ENCODE results near the gene ARFRP1.
A peak's percentile ranks its signal among the peaks of the same experiment; 100 is the strongest.

The ARFRP1 gene

DNA sequence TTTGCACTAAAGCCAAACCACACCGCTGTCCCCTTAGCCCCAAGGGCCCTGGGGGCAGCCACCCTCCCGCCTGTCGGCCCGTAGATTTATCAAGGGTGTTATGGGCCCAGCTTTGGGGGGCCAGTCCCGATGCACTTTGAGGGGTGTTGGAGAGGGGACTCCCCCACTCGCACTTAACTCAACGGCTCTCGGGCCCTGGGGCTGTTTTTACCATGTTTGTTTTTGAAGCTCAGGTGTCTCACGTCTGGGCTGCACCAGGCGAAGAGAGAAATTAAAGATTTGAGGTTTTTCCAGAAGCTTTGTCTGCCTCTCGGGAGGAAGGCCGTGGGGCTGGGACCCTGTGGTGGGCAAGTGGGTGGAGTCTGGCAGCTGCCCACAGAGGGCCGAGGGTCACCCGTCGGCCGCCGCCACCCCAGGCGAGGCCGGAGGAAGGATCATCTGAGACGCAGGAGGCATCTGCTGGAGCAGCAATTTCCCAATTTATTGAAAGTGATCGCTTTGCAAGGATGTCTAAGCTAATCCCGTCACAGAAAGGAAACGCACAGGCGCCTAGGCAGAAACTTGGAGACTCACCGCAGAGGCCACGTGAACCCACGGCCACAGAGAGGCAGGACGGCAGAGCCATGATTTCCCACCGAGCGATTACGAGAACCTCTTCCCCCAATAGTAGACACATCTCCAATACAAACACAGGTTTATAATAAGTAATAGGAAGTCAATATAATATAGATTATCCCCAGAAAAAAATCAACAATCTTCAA, 35.6 kb upstream of the ARFRP1 start:
- no peak for DNase-seq (ENCODE audit: low spot score)

DNA sequence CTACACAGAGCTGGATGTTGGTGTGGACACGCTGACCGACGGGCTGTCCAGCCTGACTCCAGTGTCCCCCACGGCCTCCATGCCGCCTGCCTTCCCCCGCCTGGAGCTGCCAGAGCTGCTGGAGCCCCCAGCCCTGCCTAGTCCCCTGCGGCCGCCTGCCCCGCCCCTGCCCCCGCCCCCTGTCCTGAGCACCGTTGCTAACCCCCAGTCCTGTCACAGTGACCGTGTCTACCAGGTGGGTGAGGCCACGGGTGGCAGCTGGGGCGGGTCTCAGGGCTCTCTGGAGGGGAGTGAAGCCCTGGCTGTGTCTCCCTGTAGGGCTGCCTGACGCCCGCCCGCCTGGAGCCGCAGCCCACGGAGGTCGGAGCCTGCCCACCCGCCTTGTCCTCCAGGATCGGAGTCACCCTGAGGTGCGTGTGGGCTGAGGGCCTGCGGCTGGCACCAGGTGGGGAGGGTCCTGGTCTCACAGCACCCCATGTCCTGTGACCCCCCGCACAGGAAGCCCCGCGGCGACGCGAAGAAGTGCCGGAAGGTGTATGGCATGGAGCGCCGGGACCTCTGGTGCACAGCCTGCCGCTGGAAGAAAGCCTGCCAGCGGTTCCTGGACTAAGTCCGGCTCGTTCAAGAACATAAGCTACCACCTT, 34.7 kb upstream of the ARFRP1 start:
- DNase-seq (ENCODE audit: low spot score) = no peak

DNA sequence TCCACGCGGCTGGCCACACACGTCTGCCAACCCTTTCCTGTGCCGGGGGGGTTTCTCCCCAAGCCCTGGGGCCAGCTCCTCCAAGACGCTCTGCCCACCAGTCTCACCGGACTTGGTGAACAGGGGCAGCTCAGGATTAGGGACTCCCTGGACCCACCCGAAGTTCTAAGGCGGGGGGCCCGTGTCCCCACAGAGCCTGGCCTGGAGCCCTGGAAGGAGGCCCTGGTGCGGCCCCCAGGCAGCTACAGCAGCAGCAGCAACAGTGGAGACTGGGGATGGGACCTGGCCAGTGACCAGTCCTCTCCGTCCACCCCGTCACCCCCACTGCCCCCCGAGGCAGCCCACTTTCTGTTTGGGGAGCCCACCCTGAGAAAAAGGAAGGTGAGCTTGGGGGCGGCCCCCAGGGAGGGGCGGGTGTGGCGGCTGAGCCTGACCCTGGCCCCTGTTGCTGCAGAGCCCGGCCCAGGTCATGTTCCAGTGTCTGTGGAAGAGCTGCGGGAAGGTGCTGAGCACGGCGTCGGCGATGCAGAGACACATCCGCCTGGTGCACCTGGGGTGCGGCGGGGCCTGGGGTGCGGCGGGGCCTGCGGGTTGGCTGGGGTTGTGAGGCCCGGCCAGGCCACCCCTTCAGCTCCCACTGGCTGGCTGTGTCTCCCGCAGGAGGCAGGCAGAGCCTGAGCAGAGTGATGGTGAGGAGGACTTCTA, 34.1 kb upstream of the ARFRP1 start:
- DNase-seq (ENCODE audit: low spot score) = no peak

DNA sequence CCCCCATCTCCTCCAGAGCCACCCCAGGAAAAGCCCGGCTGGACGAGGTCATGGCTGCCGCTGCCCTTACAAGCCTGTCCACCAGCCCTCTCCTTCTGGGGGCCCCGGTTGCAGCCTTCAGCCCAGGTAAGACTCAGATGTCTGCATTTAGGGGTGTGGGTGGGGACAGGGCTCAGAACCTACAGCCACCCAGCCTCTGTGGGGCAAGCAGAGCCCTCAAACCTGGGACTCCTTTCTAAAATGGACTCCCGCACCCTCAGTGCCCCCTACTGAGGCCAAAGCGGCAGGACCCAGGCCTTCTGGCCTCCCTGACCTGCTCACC, 33.5 kb upstream of the ARFRP1 start:
- DNase-seq (ENCODE audit: low spot score) = no peak

DNA sequence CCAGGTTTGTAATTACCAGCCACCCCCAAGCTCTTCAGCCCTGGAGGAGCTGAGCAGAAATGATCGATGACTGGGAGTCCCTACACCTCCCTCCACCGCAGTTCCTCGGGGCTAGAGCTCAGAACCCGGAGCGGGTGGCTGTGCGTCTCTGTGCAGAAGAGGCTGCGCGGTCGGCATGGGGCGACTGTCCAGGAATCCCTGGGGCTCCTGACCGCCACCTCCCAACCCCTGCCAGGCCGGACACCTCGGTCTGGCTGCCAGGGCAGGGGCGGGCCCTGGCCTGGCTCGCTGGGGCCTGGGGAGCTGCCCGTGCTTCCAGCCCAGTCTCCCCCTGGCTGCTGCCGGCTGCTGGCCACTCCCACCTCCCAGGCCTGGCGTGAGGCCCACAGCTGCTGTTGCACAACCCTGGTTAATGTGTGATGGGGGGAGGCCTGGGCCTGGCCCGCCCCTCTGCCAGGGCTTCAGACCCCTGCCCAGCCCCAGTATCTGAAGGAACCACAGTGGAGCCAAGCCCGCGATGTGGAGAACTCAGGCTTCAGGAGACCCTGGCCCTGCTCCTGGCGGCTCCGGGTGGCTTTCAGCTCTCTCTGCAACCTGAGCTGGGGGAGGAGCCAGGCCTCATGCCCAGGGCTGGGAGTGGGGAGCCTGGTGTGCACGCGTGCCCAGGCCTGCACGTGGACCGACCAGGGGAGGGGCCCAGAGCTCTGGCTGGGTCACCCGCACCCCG, 33.0 kb upstream of the ARFRP1 start:
- peak; percentile 85 for DNase-seq (ENCODE audit: low spot score)

DNA sequence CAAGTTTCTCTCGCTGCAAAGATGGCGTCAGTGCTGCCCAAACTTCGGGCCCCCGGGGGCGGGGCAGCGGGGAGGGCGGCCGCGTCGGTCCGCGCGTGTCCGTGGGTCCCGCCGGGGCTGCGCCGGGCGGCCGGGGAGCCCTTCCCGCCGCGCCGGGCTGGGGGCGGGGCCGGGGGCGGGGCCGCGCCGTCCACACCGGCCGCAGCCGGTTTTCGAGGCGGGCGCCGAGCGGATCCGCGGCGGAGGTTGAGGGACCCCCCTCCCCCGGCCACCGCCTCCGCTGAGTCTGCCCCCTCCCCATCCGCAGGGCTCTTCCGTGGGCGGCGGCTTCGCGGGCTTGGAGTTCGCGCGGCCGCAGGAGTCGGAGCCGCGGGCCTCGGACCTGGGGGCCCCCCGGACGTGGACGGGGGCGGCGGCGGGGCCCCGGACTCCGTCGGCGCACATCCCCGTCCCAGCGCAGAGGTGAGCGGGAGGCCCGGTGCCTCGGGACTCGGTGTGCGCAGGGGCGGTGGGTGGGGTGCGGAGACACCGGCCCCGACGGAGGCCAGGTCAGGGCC, 32.4 kb upstream of the ARFRP1 start:
- no peak for DNase-seq (ENCODE audit: low spot score)

DNA sequence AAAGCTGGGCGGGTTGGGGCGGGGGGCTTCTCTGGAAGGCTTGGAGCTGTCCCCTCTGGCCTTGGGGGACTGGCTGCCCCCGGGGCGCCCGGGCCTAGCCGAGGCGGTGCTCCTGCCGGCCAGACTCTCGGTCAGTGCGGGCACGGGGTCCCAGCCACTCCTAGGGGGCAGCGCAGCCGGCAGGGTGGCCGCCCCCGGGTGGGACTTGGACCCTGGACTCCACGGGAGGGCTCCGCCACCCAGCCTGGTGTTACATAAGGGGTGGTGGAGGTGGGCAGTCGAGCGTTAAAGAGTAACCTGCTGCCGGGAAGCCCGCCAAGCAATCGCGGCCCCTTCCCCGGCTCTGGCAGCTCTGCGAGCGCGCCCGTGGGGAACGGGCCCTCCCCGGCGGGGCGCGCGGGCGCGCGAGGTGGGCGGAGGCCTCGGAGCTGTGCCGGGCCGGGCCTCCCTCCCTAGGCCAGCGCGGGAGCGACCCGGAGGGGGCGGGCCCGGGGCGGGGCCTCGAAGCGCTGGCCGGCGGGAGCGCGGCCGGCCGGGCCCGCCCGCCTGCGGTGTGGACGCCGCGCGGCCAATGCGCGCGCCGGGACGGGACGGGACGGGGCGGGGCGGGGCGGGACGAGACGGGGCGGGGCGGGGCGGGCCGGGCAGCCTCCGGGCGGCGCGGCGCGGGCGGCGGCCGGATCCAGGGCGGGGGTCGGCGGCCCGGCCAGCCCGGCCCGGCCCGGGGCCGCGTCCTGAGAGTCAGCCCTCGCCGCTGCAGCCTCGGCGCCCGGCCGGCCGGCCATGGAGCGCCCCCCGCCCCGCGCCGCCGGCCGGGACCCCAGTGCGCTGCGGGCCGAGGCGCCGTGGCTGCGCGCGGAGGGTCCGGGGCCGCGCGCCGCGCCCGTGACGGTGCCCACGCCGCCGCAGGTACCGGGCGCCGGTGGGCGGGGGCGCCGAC, 31.6 kb upstream of the ARFRP1 start, which contains the start of gene SLC2A4RG:
Gene SLC2A4RG, plus strand, starts transcription at position 647 of the 940 bp plus-strand sequence. Its CDS starts 137 bp downstream, at position 784.
- DNase-seq (ENCODE audit: low spot score) = peak; percentile 89

DNA sequence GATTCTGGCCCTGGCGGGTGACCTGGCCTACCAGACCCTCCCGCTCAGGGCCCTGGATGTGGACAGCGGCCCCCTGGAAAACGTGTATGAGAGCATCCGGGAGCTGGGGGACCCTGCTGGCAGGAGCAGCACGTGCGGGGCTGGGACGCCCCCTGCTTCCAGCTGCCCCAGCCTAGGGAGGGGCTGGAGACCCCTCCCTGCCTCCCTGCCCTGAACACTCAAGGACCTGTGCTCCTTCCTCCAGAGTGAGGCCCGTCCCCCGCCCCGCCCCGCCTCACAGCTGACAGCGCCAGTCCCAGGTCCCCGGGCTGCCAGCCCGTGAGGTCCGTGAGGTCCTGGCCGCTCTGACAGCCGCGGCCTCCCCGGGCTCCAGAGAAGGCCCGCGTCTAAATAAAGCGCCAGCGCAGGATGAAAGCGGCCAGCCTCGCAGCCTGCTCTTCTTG, 30.9 kb upstream of the ARFRP1 start:
- DNase-seq (ENCODE audit: low spot score) = no peak

DNA sequence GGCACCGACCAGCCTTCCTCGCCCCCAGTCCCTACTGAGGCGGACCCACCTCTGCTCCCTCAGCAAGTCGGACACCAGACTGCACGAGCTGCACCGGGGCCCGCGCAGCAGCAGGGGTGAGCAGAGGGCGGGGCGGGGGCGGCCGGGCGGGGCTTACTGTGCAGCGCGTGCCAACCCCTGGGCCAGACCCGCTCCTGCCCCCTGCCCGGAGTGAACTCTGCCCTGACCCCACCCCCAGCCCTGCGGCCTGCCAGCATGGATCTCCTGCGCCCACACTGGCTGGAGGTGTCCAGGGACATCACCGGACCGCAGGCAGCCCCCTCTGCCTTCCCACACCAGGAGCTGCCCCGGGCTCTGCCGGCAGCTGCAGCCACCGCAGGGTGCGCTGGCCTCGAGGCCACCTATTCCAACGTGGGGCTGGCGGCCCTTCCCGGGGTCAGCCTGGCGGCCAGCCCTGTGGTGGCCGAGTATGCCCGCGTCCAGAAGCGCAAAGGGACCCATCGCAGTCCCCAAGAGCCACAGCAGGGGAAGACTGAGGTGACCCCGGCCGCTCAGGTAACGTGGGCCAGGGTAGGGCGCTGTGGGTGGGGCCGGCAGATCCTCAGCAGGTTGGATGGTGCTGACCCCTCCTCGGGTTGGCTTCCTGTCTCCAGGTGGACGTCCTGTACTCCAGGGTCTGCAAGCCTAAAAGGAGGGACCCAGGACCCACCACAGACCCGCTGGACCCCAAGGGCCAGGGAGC, 30.3 kb upstream of the ARFRP1 start:
- no peak for DNase-seq (ENCODE audit: low spot score)

DNA sequence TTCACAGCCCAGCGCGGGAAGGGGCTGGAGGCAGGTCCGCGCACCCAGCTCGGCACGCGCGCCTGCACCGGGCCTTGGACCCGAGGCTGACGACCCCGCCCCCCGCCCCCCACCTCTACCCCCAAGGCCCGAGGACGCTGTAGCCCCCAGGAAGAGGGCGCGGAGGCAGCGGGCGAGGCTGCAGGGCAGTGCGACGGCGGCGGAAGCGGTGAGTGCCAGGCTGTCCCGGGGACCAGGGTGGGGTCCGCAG, 29.8 kb upstream of the ARFRP1 start:
- DNase-seq (ENCODE audit: low spot score) = no peak

DNA sequence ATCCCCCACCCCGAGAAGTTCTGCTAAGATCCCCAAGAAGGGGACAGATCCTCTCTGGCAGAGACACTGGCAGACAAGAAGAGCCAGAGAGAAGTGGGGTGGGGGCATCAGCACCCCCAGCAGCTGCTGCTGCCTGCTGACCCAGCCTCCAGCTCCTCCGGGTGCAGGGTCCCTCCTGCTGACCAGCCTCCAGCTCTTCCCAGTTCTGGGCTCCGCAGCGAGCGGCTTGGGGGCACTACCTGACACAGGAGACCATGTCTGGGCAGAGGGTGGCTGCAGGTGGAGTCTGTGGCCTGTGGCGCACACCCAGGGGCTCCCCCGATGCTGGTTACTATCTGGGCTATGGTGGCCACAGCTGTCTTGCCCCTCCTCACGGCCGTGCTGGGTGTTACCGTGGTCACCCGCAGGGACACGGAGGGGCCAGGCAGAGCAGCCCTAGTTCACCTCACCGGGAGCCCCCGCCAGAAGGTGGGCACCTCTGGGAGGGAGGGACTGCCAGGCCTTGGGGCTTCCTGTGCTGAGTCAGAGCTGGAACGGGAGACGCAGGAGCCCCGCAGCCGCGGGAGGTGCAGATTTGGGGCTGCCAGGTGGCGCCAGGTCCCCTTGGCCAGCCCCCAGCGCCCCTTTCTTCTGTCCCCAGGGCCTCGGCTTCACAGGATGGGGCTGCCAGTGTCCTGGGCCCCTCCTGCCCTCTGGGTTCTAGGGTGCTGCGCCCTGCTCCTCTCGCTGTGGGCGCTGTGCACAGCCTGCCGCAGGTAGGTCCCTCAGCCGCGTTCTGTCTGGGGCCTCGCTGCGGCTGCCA, 29.3 kb upstream of the ARFRP1 start:
- DNase-seq (ENCODE audit: low spot score) = no peak

DNA sequence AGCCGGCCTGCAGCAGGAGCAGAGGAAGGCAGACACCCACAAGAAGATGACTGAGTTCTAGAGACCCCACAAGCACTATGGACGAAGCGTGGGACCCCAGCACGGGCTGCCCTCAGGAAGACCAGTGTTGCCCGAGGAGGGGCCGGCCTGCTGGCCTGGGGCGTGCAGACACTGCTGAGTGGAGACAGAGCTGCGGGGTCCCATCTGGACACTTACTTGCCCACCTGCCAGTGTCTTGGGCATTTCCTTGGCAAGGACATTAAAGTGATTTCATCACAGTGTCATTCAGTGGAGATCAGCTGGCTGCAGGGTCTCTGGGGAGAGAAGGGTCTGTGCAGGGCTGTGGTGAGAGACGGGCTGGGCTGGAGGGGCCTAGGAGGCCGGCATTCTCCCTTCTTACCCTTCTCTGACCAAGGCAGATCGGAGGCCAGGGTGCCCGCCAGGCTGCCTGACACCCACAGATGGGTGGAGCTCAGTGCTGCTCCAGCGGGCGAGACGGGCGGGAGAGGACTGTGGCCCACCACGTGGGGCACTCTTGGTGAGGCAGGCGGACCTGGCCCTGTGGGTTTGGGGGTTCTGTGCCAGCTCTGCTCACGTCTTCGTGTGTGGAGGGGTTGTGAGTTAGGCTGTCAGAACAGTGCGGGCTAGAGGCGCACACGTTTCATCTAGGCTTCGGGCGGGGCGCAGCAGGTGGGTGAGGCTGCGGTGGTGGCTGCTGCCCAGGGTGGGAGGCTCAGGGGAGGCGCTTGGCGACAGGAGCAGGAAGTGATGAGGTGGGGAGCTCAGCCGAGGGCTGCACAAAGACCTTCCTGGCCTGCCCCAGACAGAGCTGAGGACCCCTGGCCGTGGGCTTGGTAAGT, 28.3 kb upstream of the ARFRP1 start, which contains the start of gene LIME1:
Gene LIME1, plus strand, starts transcription at position 806 of the 860 bp plus-strand sequence. CDS start 886 bp downstream, outside the sequence.
- DNase-seq (ENCODE audit: low spot score) = no peak

DNA sequence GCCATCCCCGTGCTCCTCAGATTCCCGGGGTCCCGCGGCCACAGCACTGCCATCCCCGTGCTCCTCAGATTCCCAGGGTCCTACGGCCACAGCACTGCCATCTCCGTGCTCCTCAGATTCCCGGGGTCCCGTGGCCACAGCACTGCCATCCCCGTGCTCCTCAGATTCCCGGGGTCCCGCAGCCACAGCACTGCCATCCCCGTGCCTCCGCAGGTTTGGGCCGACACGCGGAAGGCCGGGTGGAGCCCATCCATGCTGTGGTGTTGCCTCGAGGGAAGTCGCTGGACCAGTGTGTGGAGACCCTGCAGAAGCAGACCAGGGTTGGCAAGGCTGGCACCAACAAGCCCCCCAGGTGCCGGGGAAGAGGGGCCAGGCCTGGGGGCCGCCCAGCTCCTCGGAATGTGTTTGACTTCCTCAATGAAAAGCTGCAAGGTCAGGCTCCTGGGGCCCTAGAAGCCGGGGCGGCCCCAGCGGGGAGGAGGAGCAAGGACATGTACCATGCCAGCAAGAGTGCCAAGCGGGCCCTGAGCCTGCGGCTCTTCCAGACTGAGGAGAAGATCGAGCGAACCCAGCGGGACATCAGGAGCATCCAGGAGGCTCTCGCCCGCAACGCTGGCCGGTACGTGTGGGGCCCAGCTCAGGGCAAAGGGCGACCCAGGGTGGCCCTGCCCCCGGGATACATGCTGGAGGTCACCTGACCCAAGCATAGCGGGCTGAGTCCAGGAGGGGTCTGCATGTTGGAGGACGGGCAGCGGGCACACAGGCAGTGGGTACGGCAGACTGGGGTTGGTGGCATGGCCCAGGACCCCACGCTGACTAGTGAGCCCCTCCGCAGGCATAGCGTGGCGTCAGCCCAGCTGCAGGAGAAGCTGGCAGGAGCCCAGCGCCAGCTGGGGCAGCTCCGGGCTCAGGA, 27.4 kb upstream of the ARFRP1 start:
- DNase-seq (ENCODE audit: low spot score) = no peak

DNA sequence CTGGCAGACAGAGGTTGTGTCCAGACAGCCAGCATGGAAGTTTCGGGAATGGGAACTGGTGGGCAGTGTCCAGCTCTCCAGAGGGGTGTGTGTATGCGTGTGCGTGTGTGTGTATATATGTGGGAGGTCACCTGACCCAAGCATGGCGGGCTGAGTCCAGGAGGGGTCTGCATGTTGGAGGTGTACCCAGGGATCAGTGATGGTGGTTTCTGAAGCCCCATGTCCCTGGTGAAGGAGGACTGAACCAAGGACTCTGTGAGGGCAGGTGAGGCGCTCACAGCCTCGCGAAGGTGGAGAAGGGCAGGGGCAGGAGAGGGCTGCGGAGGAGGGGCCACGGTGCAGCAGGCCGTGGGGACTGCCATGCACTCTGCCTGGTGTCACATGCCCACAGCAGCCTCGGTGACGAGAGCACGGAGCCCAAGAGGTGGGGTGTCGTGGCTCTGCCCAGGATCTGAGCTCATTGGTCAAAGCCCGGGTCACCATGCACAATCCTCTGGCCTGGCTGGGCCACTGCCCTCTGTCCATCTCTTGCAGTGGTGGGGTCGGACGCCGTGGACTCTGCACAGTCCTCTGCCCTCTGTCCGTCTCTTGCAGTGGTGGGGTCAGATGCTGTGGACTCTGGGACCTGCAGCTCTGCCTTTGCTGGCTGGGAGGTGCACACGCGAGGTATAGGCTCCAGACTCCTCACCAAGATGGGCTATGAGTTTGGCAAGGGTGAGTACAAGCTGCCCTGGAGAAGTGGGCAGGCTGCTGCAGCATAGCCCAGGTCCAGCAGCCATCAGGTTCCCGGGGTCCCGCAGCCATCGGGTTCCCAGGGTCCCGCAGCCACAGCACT, 26.6 kb upstream of the ARFRP1 start:
- no peak for DNase-seq (ENCODE audit: low spot score)

DNA sequence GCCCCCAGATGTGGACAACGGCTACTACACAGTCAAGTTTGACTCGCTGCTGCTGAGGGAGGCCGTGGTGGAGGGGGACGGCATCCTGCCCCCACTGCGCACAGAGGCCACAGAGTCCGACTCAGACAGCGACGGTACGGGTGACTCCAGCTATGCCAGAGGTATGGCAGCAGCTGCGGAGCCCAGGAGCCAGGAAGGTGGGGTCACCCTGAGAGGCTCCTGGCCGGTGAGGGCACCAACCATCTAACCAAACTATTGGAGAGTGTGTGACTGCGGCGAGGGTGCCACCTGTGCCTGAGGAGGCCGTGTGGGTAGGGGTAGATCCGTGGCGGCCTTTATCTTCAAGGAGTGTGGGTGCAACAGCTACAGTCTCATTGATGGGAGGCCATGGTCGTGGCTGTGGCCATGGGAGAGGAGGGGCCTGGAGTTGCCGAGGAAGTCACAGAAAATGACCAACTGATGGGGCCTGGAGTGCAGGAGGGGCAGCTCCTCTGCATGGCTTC, 25.9 kb upstream of the ARFRP1 start:
- no peak for DNase-seq (ENCODE audit: low spot score)

DNA sequence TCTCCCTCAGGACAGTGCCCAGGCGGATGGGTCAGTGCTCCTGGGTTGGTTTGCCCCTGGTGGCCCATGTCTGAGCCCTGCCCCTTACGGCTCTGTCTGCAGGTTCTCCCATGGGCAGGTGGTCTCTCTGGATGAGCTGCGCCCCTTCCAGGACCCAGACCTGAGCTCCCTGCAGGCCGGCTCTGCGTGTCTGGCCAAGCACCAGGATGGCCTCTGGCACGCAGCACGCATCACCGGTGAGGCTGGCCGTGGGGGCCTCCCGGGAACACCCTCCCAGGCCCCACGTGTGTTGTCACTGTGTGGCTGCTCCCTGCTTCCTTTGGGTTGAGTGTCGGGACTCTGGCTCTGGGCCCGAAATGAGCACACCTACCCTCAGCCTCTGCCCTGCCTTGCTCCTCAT, 25.3 kb upstream of the ARFRP1 start:
- DNase-seq (ENCODE audit: low spot score) = no peak

Data from COLO829 (cell line).